ENCODE measurements around the gene LHX6.

GRCh38 chr9:122236681-122237080 lies 7.9 kb upstream of the LHX6 start:
- TF ChIP-seq EZH2 (IDR thresholded peaks at IDR 0.05; ENCODE audit: insufficient read depth, poor library complexity, severe bottlenecking) (no peak), EZH2phosphoT487 (IDR thresholded peaks at IDR 0.05; ENCODE audit: insufficient read depth, low read depth) (no peak)
